H1 (cell line): ENCODE data around the gene ZNF219.

Source experiments
- CTCF ChIP-seq, 3 experiments: IDR thresholded peaks; 1 replicate in 2 of 3; 2 replicates in 1 of 3; pipeline versions ENCODE4 v1.5.1 to v1.6.1; 2011; ENCODE audit warnings: low read length in 3 of 3, mild to moderate bottlenecking in 3 of 3, inconsistent platforms in 2 of 3, low read depth in 1 of 3, moderate library complexity in 1 of 3; ENCODE audit not compliant: insufficient read depth in 1 of 3; ENCODE audit errors: control extremely low read depth in 1 of 3
- EP300 ChIP-seq, 2 experiments: IDR thresholded peaks; 1 replicate in 1 of 2; 2 replicates in 1 of 2; pipeline ENCODE4 v1.6.1; 2011 to 2012; ENCODE audit warnings: low read depth in 2 of 2, low read length in 2 of 2, mild to moderate bottlenecking in 2 of 2, borderline replicate concordance in 1 of 2, inconsistent platforms in 1 of 2, moderate library complexity in 1 of 2
- NRF1 ChIP-seq: IDR thresholded peaks from 2 replicates; pipeline ENCODE4 v1.6.1; 2011; ENCODE audit warnings: mild to moderate bottlenecking, low read depth, low read length, improper control_type of control experiment
- POLR2AphosphoS5 ChIP-seq: IDR thresholded peaks from 2 replicates; pipeline ENCODE4 v1.6.1; 2011; ENCODE audit warnings: low read depth, low read length
- RFX5 ChIP-seq: IDR thresholded peaks from 2 replicates; pipeline ENCODE4 v1.6.1; 2011; ENCODE audit warnings: low read depth, low read length, improper control_type of control experiment, borderline replicate concordance
- SP1 ChIP-seq: IDR thresholded peaks from 2 replicates; pipeline ENCODE4 v1.6.1; 2011; ENCODE audit warnings: low read depth, low read length
- SP2 ChIP-seq: IDR thresholded peaks from 2 replicates; pipeline ENCODE4 v1.6.1; 2012; ENCODE audit warnings: mild to moderate bottlenecking, low read length, inconsistent platforms
- TCF12 ChIP-seq: IDR thresholded peaks from 2 replicates; pipeline ENCODE4 v1.6.1; 2011; ENCODE audit warnings: low read depth, mild to moderate bottlenecking, low read length
- TEAD4 ChIP-seq: IDR thresholded peaks from 2 replicates; pipeline ENCODE4 v1.6.1; 2012; ENCODE audit warnings: low read depth, low read length, inconsistent platforms, mixed read lengths

GRCh38 chr14:21054123-21054767 is 44.2 kb downstream of the ZNF219 start:
- no peak for TF ChIP-seq TCF12
- no peak for TF ChIP-seq SP1
- TF ChIP-seq SP2, result no peak
- TF ChIP-seq EP300 (IDR thresholded peaks at IDR 0.05; ENCODE audit: borderline replicate concordance in 1 of 2, low read depth in 2 of 2, low read length in 2 of 2), result no peak
- no peak for TF ChIP-seq CTCF (IDR thresholded peaks at IDR 0.05; ENCODE audit: control extremely low read depth in 1 of 3, insufficient read depth in 1 of 3, low read depth in 1 of 3, low read length in 3 of 3)
- TF ChIP-seq NRF1, result no peak
- TF ChIP-seq POLR2AphosphoS5, result no peak
- TF ChIP-seq TEAD4, result no peak
- no peak for TF ChIP-seq RFX5
